Upper lobe of right lung (tissue), 1 donor: Measurements from ENCODE around the gene IMPDH1. TPM values are rescaled to one million over a fixed set of nuclear protein-coding genes. Genes with fewer than 3 reads are reported as not detected.

ENCODE experiments used
- ATAC-seq: fragments of 200-7000 bp; cut with Tn5 transposase; one replicate; pipeline ENCODE4 v1.9.1; 2020; ENCODE audit warnings: mild to moderate bottlenecking, moderate library complexity
- DNase-seq: peaks from one replicate; pipeline ENCODE4 v3.0.0-alpha.2; 2020
- H3K27ac ChIP-seq: fragments of 200-600 bp; one replicate; pipeline ENCODE4 v1.8.0; 2022
- H3K27me3 ChIP-seq: fragments of 200-600 bp; one replicate; pipeline ENCODE4 v1.8.0; 2022; ENCODE audit warnings: mild to moderate bottlenecking
- H3K36me3 ChIP-seq: fragments of 200-600 bp; one replicate; pipeline ENCODE4 v1.8.0; 2022
- H3K4me1 ChIP-seq: fragments of 200-600 bp; one replicate; pipeline ENCODE4 v1.8.0; 2022
- H3K4me3 ChIP-seq: fragments of 200-600 bp; one replicate; pipeline ENCODE4 v1.8.0; 2022; ENCODE audit warnings: mild to moderate bottlenecking
- H3K9me3 ChIP-seq: fragments of 200-600 bp; one replicate; pipeline ENCODE4 v1.8.0; 2022
- CTCF ChIP-seq: fragments of 200-600 bp; IDR thresholded peaks from one replicate; pipeline ENCODE4 v1.8.0; 2022; ENCODE audit warnings: antibody characterized with exemption
- intact Hi-C: fragments of 100-400 bp; cut with DNase I; formaldehyde crosslinking; loops from one replicate; pipeline ENCODE4 v1.11.0; 2022
- total RNA-seq: library from RNA; stranded (reverse); fragmentation: NEBNext Ultra II Directional; extraction: Animal tissue kit (Norgen Biotek cat#: 25700); gene quantifications from one replicate; pipeline ENCODE4 v1.2.1, GENCODE V29; 2021
- donor health status: DM: no; HTN: yes; CAD: no; lungs with severe emphysema.

The IMPDH1 gene
- total RNA-seq, 1 donor from 2014 or later, result 59.8 TPM

- no peak for ATAC-seq
- TF ChIP-seq CTCF, result no peak
- Histone ChIP-seq H3K4me3 (no peak overlapping the region), H3K36me3 (no peaks in the 10 kb centered on the region), H3K4me1 (peaks cover 9% of the 10 kb centered on the region), H3K27me3 (peaks cover 21% of the 10 kb centered on the region), H3K9me3 (no peaks in the 10 kb centered on the region), H3K27ac (no peak overlapping the region)
- intact Hi-C loops, result no loop called here
- no peak for DNase-seq
Observed at GRCh38 chr7:128359336-128359735, 50.4 kb downstream of the IMPDH1 start.

- intact Hi-C loops, result no loop called here
- Histone ChIP-seq H3K4me3 (no peak overlapping the region), H3K27me3 (peaks cover 23% of the 10 kb centered on the region), H3K4me1 (peaks cover 9% of the 10 kb centered on the region), H3K27ac (no peak overlapping the region), H3K36me3 (no peaks in the 10 kb centered on the region), H3K9me3 (no peaks in the 10 kb centered on the region)
- DNase-seq, result no peak
- no peak for TF ChIP-seq CTCF
- peak; percentile 21 for ATAC-seq
Observed at GRCh38 chr7:128358233-128358632, 51.5 kb downstream of the IMPDH1 start.

GRCh38 chr7:128357217-128357613 lies 52.6 kb downstream of the IMPDH1 start:
- DNase-seq (no peak), ATAC-seq (no peak)
- peaks cover 9% of the 10 kb centered on the region for H3K4me1 ChIP-seq
- no peak overlapping the region for H3K27ac ChIP-seq
- no peaks in the 10 kb centered on the region for H3K36me3 ChIP-seq
- H3K4me3 ChIP-seq, result no peak overlapping the region
- no peaks in the 10 kb centered on the region for H3K9me3 ChIP-seq
- H3K27me3 ChIP-seq, result peaks cover 33% of the 10 kb centered on the region
- TF ChIP-seq CTCF, result no peak
- intact Hi-C loops, result no loop called here

GRCh38 chr7:128356546-128357216 lies 53.1 kb downstream of the IMPDH1 start:
- Histone ChIP-seq H3K4me3 (no peak overlapping the region), H3K9me3 (no peaks in the 10 kb centered on the region), H3K36me3 (no peaks in the 10 kb centered on the region), H3K27me3 (peaks cover 36% of the 10 kb centered on the region), H3K4me1 (peaks cover 6% of the 10 kb centered on the region), H3K27ac (no peak overlapping the region)
- intact Hi-C loops, result no loop called here
- DNase-seq (no peak), ATAC-seq (no peak)
- no peak for TF ChIP-seq CTCF

GRCh38 chr7:128353610-128354009 lies 56.2 kb downstream of the IMPDH1 start:
- H3K4me1 ChIP-seq, result peaks cover 5% of the 10 kb centered on the region
- ATAC-seq (no peak), DNase-seq (no peak)
- H3K4me3 ChIP-seq, result no peak overlapping the region
- intact Hi-C loops, result no loop called here
- no peak overlapping the region for H3K27ac ChIP-seq
- peaks cover 47% of the 10 kb centered on the region for H3K27me3 ChIP-seq
- H3K9me3 ChIP-seq, result no peaks in the 10 kb centered on the region
- H3K36me3 ChIP-seq, result no peaks in the 10 kb centered on the region
- no peak for TF ChIP-seq CTCF

- peaks cover 5% of the 10 kb centered on the region for H3K4me1 ChIP-seq
- peaks cover 47% of the 10 kb centered on the region for H3K27me3 ChIP-seq
- no peak overlapping the region for H3K4me3 ChIP-seq
- ATAC-seq (no peak), DNase-seq (no peak)
- TF ChIP-seq CTCF, result no peak
- intact Hi-C loops, result no loop called here
- H3K36me3 ChIP-seq, result no peaks in the 10 kb centered on the region
- H3K27ac ChIP-seq, result no peak overlapping the region
- no peaks in the 10 kb centered on the region for H3K9me3 ChIP-seq
Observed at GRCh38 chr7:128353189-128353588, 56.6 kb downstream of the IMPDH1 start.
